OCI-LY1 (cell line): ENCODE results near the gene PPP2R2C.

Experiments
- EZH2 ChIP-seq: fragments of 200-600 bp; sonication (generic), shearing (Covaris generic); IDR thresholded peaks from 2 replicates; pipeline ENCODE4 v1.8.0; 2017; ENCODE audit warnings: borderline replicate concordance, mixed run types, mild to moderate bottlenecking, antibody characterized with exemption, low read length, moderate library complexity, mixed read lengths
- TF ChIP-seq, protein P1 (sequence below): fragments of 200-600 bp; sonication (generic), shearing (Covaris generic); IDR thresholded peaks from 2 replicates; pipeline ENCODE4 v1.5.1; 2017; ENCODE audit warnings: mild to moderate bottlenecking, antibody characterized with exemption, low read length, moderate library complexity, mixed read lengths

DNA sequence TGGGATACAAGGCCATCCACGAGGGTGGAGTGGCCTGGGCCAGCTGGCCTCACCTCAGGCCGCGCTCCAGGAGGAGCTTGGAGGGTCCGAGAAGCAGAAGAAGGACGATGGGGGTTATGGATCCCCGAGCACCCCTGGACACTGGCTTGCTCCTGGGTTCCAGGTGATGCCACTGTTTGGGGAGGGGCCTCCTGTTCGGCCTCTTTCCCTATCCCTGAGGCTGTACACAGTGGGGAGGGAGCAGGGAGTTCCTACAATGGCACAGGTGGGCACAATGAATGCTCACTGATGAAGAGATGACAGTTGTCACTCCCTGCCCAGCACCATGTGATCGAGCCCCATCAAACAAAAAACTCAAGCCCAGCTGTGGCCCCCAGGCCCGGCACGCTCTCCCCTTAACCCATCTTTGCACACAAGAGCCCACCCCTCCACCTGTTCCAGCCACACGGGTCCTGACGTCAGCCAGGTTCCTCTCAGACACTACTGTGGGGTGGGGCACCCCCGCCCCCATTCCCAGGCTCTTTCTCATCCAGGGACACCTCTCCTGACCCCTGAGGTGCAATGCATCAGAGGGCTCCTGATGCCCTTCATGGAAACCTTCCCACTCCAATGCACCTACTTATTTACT, 132.5 kb downstream of the PPP2R2C start:
- TF ChIP-seq, protein P1, sequence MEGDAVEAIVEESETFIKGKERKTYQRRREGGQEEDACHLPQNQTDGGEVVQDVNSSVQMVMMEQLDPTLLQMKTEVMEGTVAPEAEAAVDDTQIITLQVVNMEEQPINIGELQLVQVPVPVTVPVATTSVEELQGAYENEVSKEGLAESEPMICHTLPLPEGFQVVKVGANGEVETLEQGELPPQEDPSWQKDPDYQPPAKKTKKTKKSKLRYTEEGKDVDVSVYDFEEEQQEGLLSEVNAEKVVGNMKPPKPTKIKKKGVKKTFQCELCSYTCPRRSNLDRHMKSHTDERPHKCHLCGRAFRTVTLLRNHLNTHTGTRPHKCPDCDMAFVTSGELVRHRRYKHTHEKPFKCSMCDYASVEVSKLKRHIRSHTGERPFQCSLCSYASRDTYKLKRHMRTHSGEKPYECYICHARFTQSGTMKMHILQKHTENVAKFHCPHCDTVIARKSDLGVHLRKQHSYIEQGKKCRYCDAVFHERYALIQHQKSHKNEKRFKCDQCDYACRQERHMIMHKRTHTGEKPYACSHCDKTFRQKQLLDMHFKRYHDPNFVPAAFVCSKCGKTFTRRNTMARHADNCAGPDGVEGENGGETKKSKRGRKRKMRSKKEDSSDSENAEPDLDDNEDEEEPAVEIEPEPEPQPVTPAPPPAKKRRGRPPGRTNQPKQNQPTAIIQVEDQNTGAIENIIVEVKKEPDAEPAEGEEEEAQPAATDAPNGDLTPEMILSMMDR = no peak
- no peak for TF ChIP-seq EZH2
